ENCODE results near the gene ZNF200. TPM values are rescaled to one million over a fixed set of nuclear protein-coding genes. Genes with fewer than 3 reads are reported as not detected.

The ZNF200 gene
- total and polyA plus RNA-seq, 4 donors, result 1.8 to 5.3 (median 3.4) TPM

- peaks cover 0 to 2% (median under 1%) of the 10 kb centered on the region in 4 donors for H3K36me3 ChIP-seq (ENCODE audit: control insufficient read depth in 4 of 4, insufficient read depth in 3 of 4, low read depth in 1 of 4, low read length in 3 of 4)
Observed at GRCh38 chr16:3243882-3244281, 8.9 kb upstream of the ZNF200 start.

GRCh38 chr16:3242709-3243108 is 7.8 kb upstream of the ZNF200 start:
- DNase-seq (ENCODE audit: low spot score), result no peak
- no peak overlapping the region for H3K9ac ChIP-seq (ENCODE audit: low read depth in 1 of 2, low read length in 2 of 2)
- peaks cover 0 to 2% (median 0%) of the 10 kb centered on the region in 4 donors for H3K36me3 ChIP-seq (ENCODE audit: control insufficient read depth in 4 of 4, insufficient read depth in 3 of 4, low read depth in 1 of 4, low read length in 3 of 4)
- no peak for TF ChIP-seq TAF1 (conservative IDR thresholded peaks at IDR 0.05)
- no peak overlapping the region for H3K27ac ChIP-seq (ENCODE audit: low read depth in 1 of 2, low read length in 2 of 2)
- no peak overlapping the region for H3K4me3 ChIP-seq (ENCODE audit: low read depth in 1 of 3, low read length in 3 of 3)
- WGBS, result 76% methylated on average over 11 of the region's 11 CpGs
- no peaks in the 10 kb centered on the region for H3K4me1 ChIP-seq (ENCODE audit: control insufficient read depth in 4 of 4, insufficient read depth in 4 of 4, low read length in 3 of 4)
- H3K9me3 ChIP-seq (ENCODE audit: control insufficient read depth in 4 of 4, low read length in 3 of 4), result peaks cover 0 to 3% (median 1%) of the 10 kb centered on the region in 4 donors
- H3K27me3 ChIP-seq (ENCODE audit: control insufficient read depth in 4 of 4, insufficient read depth in 4 of 4, low read length in 3 of 4), result no peaks in the 10 kb centered on the region

More at GRCh38 chr16:3243882-3244281, 8.9 kb upstream of the ZNF200 start:
- Histone ChIP-seq H3K9ac (ENCODE audit: low read depth in 1 of 2, low read length in 2 of 2) (no peak overlapping the region), H3K9me3 (ENCODE audit: control insufficient read depth in 4 of 4, low read length in 3 of 4) (peaks cover 0 to 3% (median 1%) of the 10 kb centered on the region in 4 donors), H3K4me1 (ENCODE audit: control insufficient read depth in 4 of 4, insufficient read depth in 4 of 4, low read length in 3 of 4) (no peaks in the 10 kb centered on the region), H3K4me3 (ENCODE audit: low read depth in 1 of 3, low read length in 3 of 3) (no peak overlapping the region), H3K27me3 (ENCODE audit: control insufficient read depth in 4 of 4, insufficient read depth in 4 of 4, low read length in 3 of 4) (no peaks in the 10 kb centered on the region), H3K27ac (ENCODE audit: low read depth in 1 of 2, low read length in 2 of 2) (no peak overlapping the region)
- DNase-seq (ENCODE audit: low spot score), result no peak
- no peak for TF ChIP-seq GABPA (IDR thresholded peaks at IDR 0.05 in 1 of 2, conservative IDR thresholded peaks at IDR 0.05 in 1 of 2)
- WGBS, result 73% methylated on average over 6 of the region's 6 CpGs

GRCh38 chr16:3241761-3242160 is 6.8 kb upstream of the ZNF200 start:
- Histone ChIP-seq H3K9me3 (ENCODE audit: control insufficient read depth in 4 of 4, low read length in 3 of 4) (peaks cover 0 to 3% (median 1%) of the 10 kb centered on the region in 4 donors), H3K9ac (ENCODE audit: low read depth in 1 of 2, low read length in 2 of 2) (no peak overlapping the region), H3K4me1 (ENCODE audit: control insufficient read depth in 4 of 4, insufficient read depth in 4 of 4, low read length in 3 of 4) (no peaks in the 10 kb centered on the region), H3K36me3 (ENCODE audit: control insufficient read depth in 4 of 4, insufficient read depth in 3 of 4, low read depth in 1 of 4, low read length in 3 of 4) (peaks cover 0 to 2% (median 0%) of the 10 kb centered on the region in 4 donors), H3K27ac (ENCODE audit: low read depth in 1 of 2, low read length in 2 of 2) (no peak overlapping the region), H3K4me3 (ENCODE audit: low read depth in 1 of 3, low read length in 3 of 3) (no peak overlapping the region), H3K27me3 (ENCODE audit: control insufficient read depth in 4 of 4, insufficient read depth in 4 of 4, low read length in 3 of 4) (no peaks in the 10 kb centered on the region)
- WGBS, result 69% methylated on average over 5 of the region's 5 CpGs
- TF ChIP-seq RXRA (IDR thresholded peaks at IDR 0.05) (no peak), TAF1 (conservative IDR thresholded peaks at IDR 0.05) (no peak), EGR1 (IDR thresholded peaks at IDR 0.05; ENCODE audit: low read depth in 2 of 2) (no peak), FOXA1 (IDR thresholded peaks at IDR 0.05) (no peak), HNF4G (IDR thresholded peaks at IDR 0.05) (no peak), CTCF (IDR thresholded peaks at IDR 0.05; ENCODE audit: low read depth, low read length, missing input control) (no peak), RAD21 (IDR thresholded peaks at IDR 0.05) (no peak)
- no peak for DNase-seq (ENCODE audit: low spot score)

- no peak overlapping the region for H3K27ac ChIP-seq (ENCODE audit: low read depth in 1 of 2, low read length in 2 of 2)
- TF ChIP-seq CTCF (IDR thresholded peaks at IDR 0.05; ENCODE audit: low read depth, low read length, missing input control), result no peak
- no peak for TF ChIP-seq REST (IDR thresholded peaks at IDR 0.05)
- no peak for TF ChIP-seq EGR1 (IDR thresholded peaks at IDR 0.05; ENCODE audit: low read depth in 2 of 2)
- no peak for TF ChIP-seq MAX (IDR thresholded peaks at IDR 0.05)
- no peak for TF ChIP-seq ATF3 (IDR thresholded peaks at IDR 0.05)
- DNase-seq (ENCODE audit: low spot score), result no peak
Observed at GRCh38 chr16:3235856-3236669, 1.1 kb upstream of the ZNF200 start.

More at GRCh38 chr16:3235856-3236669, 1.1 kb upstream of the ZNF200 start:
- Histone ChIP-seq H3K4me3 (ENCODE audit: low read depth in 1 of 3, low read length in 3 of 3) (no peak overlapping the region), H3K4me1 (ENCODE audit: control insufficient read depth in 4 of 4, insufficient read depth in 4 of 4, low read length in 3 of 4) (peaks cover 2 to 11% (median 8%) of the 10 kb centered on the region in 4 donors), H3K27me3 (ENCODE audit: control insufficient read depth in 4 of 4, insufficient read depth in 4 of 4, low read length in 3 of 4) (no peaks in the 10 kb centered on the region), H3K9me3 (ENCODE audit: control insufficient read depth in 4 of 4, low read length in 3 of 4) (peaks cover 4 to 14% (median 7%) of the 10 kb centered on the region in 4 donors), H3K9ac (ENCODE audit: low read depth in 1 of 2, low read length in 2 of 2) (no peak overlapping the region), H3K36me3 (ENCODE audit: control insufficient read depth in 4 of 4, insufficient read depth in 3 of 4, low read depth in 1 of 4, low read length in 3 of 4) (peaks cover 5 to 20% (median 18%) of the 10 kb centered on the region in 4 donors)
- 80% methylated on average over 29 of the region's 29 CpGs for WGBS
